ENCODE measurements around the gene TSR3.

The TSR3 gene

DNA sequence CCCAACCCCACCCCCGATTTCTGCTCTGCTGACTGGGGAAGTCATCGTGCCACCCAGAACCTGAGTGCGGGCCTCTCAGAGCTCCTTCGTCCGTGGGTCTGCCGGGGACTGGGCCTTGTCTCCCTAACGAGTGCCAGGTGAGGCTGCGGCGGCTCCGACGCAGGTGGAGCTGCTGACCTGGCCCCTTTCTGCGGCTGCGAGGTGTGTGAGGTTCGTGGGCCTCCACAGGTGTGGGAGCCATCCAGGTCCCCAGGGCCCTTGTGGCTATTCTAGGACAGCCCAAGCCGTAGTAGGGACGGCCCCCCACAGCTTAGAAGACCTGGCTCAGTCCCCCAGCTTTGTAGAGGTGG is 39.2 kb downstream of the TSR3 start:
- Histone ChIP-seq H3K36me3 (replicated peaks; ENCODE audit: insufficient read depth, low read length) (peaks cover 5% of the 10 kb centered on the region), H3K9ac (ENCODE audit: low read length) (no peak overlapping the region), H3K4me2 (ENCODE audit: low read depth, low read length) (no peak overlapping the region), H2AFZ (ENCODE audit: low read length) (no peak overlapping the region), H3K4me1 (ENCODE audit: low read length) (peaks cover 9% of the 10 kb centered on the region), H3K79me2 (ENCODE audit: low read length) (peaks cover 75% of the 10 kb centered on the region), H3K4me3 (ENCODE audit: low read length) (no peak overlapping the region), H4K20me1 (ENCODE audit: insufficient read depth, low read length) (peaks cover 44% of the 10 kb centered on the region), H3K9me2 (replicated peaks; ENCODE audit: insufficient read depth, low read length) (no peaks in the 10 kb centered on the region), H3K27me3 (replicated peaks; ENCODE audit: insufficient read depth, low read length) (no peaks in the 10 kb centered on the region), H3K9me3 (replicated peaks; ENCODE audit: insufficient read depth, low read length) (no peaks in the 10 kb centered on the region), H3F3A (ENCODE audit: insufficient read depth, low read length) (no peaks in the 10 kb centered on the region), H3K27ac (ENCODE audit: low read length) (no peak overlapping the region)
- TF ChIP-seq EZH2phosphoT487 (IDR thresholded peaks at IDR 0.05; ENCODE audit: low read length) (no peak), EZH2 (optimal IDR thresholded peaks at IDR 0.05; ENCODE audit: low read depth, low read length) (no peak)
- TF ChIP-seq, protein P1, sequence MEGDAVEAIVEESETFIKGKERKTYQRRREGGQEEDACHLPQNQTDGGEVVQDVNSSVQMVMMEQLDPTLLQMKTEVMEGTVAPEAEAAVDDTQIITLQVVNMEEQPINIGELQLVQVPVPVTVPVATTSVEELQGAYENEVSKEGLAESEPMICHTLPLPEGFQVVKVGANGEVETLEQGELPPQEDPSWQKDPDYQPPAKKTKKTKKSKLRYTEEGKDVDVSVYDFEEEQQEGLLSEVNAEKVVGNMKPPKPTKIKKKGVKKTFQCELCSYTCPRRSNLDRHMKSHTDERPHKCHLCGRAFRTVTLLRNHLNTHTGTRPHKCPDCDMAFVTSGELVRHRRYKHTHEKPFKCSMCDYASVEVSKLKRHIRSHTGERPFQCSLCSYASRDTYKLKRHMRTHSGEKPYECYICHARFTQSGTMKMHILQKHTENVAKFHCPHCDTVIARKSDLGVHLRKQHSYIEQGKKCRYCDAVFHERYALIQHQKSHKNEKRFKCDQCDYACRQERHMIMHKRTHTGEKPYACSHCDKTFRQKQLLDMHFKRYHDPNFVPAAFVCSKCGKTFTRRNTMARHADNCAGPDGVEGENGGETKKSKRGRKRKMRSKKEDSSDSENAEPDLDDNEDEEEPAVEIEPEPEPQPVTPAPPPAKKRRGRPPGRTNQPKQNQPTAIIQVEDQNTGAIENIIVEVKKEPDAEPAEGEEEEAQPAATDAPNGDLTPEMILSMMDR (IDR thresholded peaks at IDR 0.05; ENCODE audit: low read length), result no peak
- no peak for DNase-seq

DNA sequence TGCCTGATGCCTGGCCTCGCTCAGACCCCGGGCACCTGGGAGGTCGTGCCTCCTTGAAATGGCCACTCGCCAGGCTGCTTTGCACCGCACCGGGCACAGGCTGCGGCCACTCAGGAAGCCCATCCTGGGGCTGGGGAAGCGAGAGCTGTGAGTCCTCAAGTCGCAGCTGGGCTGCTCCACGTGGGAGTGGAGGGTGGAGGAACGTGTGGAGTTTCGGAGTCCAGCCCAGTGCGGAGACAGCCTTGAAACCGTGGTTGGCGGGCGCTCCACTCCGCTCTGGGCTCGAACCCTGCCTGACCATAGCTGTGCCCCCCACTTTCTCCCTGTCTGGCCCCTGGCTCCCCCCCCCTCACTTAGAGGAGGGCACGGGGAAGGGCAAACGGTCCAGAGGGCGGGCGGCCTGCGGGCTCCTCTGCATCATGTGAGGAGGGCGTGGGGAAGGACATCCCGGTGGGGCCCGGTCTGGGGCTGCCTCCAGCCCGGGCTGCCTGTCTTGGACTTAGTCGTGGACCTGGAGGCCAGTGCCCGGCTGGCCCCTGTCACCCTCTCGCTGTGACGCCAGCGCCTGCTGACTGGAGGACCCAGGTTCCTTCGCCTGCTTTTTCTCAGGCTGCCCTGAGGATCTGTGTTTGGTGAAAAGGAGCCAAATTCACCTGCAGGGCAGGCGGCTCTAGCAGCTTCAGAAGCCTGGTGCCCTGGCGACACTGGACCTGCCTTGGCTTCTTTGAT is 39.8 kb downstream of the TSR3 start:
- H3K4me3 ChIP-seq (ENCODE audit: low read length), result no peak overlapping the region
- no peaks in the 10 kb centered on the region for H3F3A ChIP-seq (ENCODE audit: insufficient read depth, low read length)
- H3K36me3 ChIP-seq (replicated peaks; ENCODE audit: insufficient read depth, low read length), result peaks cover 5% of the 10 kb centered on the region
- H4K20me1 ChIP-seq (ENCODE audit: insufficient read depth, low read length), result peaks cover 44% of the 10 kb centered on the region
- H3K4me1 ChIP-seq (ENCODE audit: low read length), result peaks cover 9% of the 10 kb centered on the region
- no peak overlapping the region; the same call in 1 of the 2 replicates for H3K9ac ChIP-seq (ENCODE audit: low read length)
- H2AFZ ChIP-seq (ENCODE audit: low read length), result no peak overlapping the region
- H3K4me2 ChIP-seq (ENCODE audit: low read depth, low read length), result peak overlapping the region; percentile 80; the same call in 1 of the 2 replicates
- no peaks in the 10 kb centered on the region for H3K9me2 ChIP-seq (replicated peaks; ENCODE audit: insufficient read depth, low read length)
- no peaks in the 10 kb centered on the region for H3K27me3 ChIP-seq (replicated peaks; ENCODE audit: insufficient read depth, low read length)
- H3K79me2 ChIP-seq (ENCODE audit: low read length), result peaks cover 71% of the 10 kb centered on the region
- no peak for DNase-seq
- H3K9me3 ChIP-seq (replicated peaks; ENCODE audit: insufficient read depth, low read length), result no peaks in the 10 kb centered on the region
- TF ChIP-seq EZH2 (optimal IDR thresholded peaks at IDR 0.05; ENCODE audit: low read depth, low read length), result no peak
- TF ChIP-seq, protein P1 (IDR thresholded peaks at IDR 0.05; ENCODE audit: low read length), result no peak
- no peak for TF ChIP-seq EZH2phosphoT487 (IDR thresholded peaks at IDR 0.05; ENCODE audit: low read length)
- no peak overlapping the region for H3K27ac ChIP-seq (ENCODE audit: low read length)

DNA sequence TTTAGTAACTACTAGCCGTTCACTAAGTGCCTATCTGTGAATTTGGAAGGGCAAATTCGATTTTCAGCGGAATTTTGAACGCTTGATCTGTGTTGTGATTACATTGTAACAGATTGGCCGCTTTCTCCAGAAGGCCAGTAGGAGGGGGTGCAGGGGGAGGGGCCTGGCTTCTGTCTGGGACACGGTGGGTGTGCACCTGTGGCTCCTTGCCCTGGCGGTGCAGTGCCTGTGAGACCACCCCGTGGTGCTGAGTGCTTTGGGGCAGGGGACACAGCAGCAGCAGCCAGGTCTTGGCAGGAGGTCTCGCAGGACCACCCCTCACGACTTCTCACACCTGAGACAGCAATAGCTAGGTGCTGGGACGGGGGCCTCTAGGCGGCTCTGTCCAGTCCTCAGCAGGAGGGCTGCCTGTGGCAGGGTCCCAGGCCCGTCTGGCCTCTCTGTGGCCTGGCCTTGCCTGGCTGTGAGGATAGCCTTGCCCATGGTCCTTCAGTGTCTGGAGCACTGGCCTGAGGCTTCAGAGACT is 40.4 kb downstream of the TSR3 start:
- H3K9me3 ChIP-seq (replicated peaks; ENCODE audit: insufficient read depth, low read length), result no peaks in the 10 kb centered on the region
- peaks cover 3% of the 10 kb centered on the region for H3K36me3 ChIP-seq (replicated peaks; ENCODE audit: insufficient read depth, low read length)
- no peak overlapping the region for H3K27ac ChIP-seq (ENCODE audit: low read length)
- peak overlapping the region; percentile 77 for H3K4me3 ChIP-seq (ENCODE audit: low read length)
- H4K20me1 ChIP-seq (ENCODE audit: insufficient read depth, low read length), result peaks cover 44% of the 10 kb centered on the region
- H3K9me2 ChIP-seq (replicated peaks; ENCODE audit: insufficient read depth, low read length), result no peaks in the 10 kb centered on the region
- H2AFZ ChIP-seq (ENCODE audit: low read length), result no peak overlapping the region
- no peak for TF ChIP-seq EZH2 (optimal IDR thresholded peaks at IDR 0.05; ENCODE audit: low read depth, low read length)
- TF ChIP-seq EZH2phosphoT487 (IDR thresholded peaks at IDR 0.05; ENCODE audit: low read length), result no peak
- TF ChIP-seq, protein P1 (IDR thresholded peaks at IDR 0.05; ENCODE audit: low read length), result no peak
- H3K27me3 ChIP-seq (replicated peaks; ENCODE audit: insufficient read depth, low read length), result no peaks in the 10 kb centered on the region
- no peaks in the 10 kb centered on the region for H3F3A ChIP-seq (ENCODE audit: insufficient read depth, low read length)
- peaks cover 9% of the 10 kb centered on the region for H3K4me1 ChIP-seq (ENCODE audit: low read length)
- H3K4me2 ChIP-seq (ENCODE audit: low read depth, low read length), result peak overlapping the region; percentile 80
- H3K79me2 ChIP-seq (ENCODE audit: low read length), result peaks cover 65% of the 10 kb centered on the region
- no peak for DNase-seq
- peak overlapping the region; percentile 72; the same call in 1 of the 2 replicates for H3K9ac ChIP-seq (ENCODE audit: low read length)
